Putamen (tissue), 1 donor: ENCODE data around the gene PELI1.
A peak's percentile ranks its signal among the peaks of the same experiment; 100 is the strongest.

Experiments
- DNase-seq: peaks from one replicate; pipeline ENCODE4 v3.0.0-alpha.2; 2016; ENCODE audit warnings: low spot score

Gene PELI1, protein sequence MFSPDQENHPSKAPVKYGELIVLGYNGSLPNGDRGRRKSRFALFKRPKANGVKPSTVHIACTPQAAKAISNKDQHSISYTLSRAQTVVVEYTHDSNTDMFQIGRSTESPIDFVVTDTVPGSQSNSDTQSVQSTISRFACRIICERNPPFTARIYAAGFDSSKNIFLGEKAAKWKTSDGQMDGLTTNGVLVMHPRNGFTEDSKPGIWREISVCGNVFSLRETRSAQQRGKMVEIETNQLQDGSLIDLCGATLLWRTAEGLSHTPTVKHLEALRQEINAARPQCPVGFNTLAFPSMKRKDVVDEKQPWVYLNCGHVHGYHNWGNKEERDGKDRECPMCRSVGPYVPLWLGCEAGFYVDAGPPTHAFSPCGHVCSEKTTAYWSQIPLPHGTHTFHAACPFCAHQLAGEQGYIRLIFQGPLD

GRCh38 chr2:64144057-64145013 is at the start of gene PELI1:
Gene PELI1, minus strand, starts transcription at chr2:64144420. Its CDS starts 36,110 bp downstream, at chr2:64108310.
- DNase-seq = peak; percentile 99

GRCh38 chr2:64193491-64193890 is 49.3 kb upstream of the PELI1 start:
- no peak for DNase-seq

DNA sequence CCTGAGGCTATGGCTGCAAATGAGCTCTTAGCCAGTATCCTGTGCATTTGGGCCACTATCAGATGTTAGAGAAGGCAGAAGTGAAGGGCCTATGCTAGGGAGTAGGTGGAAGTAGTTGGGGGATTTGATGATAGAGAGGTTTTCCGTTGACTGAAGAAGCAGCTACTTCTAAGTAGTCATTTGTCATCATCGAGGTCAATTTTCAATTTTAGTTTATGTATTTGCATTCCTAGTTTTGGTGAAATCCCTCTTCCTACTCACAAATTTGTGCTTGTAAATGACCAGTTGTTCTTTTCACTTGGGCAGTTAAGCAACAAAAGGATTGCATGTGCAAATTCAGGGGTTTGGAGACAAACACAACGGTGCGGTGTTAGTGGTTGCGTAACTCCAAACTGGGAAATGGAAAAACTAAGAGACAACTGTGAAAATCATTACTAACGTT is 48.5 kb upstream of the PELI1 start:
- no peak for DNase-seq

GRCh38 chr2:64192125-64192479 is 47.9 kb upstream of the PELI1 start:
- DNase-seq = peak; percentile 42

- no peak for DNase-seq
Measured at GRCh38 chr2:64189586-64189985, 45.4 kb upstream of the PELI1 start.

DNA sequence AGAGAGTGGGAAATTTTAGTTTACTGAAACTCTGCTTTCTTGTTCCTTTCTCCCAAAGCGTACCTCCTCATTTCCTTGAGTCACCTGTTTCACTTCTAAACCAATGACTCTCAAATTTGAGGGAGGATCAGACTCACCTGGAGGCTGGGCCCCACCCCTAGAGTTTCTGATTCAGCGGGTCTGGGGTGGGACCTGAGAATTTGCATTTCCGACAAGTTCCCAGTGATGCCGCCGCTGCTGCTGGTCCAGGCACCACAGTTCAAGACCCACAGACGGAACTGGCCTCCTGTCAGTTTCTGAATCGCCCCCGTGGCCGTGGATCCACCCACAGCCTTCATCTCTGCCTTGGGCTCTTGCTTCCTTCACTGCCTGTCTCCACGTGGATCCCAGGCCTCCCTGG is 44.9 kb upstream of the PELI1 start:
- no peak for DNase-seq

DNA sequence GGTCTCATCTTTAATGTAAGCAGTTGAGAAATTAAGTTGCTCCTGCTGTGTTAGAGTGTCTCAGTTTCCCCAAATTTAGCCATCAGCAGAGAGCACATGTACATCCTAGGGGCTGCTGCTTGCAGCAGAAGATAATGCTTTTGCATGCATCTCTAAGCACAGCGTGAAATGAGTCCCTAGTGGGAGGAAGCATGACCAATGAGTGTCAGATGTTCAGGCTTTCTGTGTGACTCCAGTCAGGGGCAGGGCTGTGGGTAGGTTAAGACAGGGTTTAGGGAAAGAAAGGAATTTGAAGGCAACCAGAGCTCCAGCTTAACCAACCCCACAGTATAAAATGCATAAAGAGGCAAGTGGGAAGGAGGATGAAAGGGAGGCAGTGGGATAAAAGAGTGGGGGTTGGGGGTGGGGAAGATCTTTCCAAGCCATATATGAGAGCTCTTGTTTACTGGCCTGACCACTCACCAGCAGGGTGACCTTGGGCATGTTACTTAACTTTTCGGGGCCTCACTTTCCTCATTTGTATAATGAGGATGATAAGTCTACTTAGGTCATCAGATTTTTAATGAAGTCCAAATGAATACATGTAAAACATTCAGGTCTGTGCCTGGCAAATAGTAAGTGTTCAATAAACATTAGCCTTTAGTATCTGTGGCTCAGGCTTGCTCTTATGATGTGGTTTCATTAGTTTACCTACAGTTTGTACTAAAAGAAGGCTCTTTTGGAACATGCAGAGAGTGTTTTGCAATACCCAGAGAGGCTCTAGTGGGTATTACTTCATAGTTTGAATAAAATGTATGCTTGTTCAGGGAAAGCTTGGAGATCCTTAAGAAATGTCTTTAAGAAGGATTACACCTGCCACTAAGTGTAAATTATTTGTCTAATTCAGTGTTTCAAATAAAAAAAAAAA is 42.7 kb upstream of the PELI1 start:
- DNase-seq = no peak

- DNase-seq = no peak
Measured at GRCh38 chr2:64179582-64180321, 35.5 kb upstream of the PELI1 start.

- no peak for DNase-seq
Measured at GRCh38 chr2:64177315-64177714, 33.1 kb upstream of the PELI1 start.

GRCh38 chr2:64175419-64176197 is 31.4 kb upstream of the PELI1 start:
- DNase-seq = no peak

GRCh38 chr2:64173156-64174135 is 29.2 kb upstream of the PELI1 start:
- no peak for DNase-seq

- DNase-seq = no peak
Measured at GRCh38 chr2:64168756-64169155, 24.5 kb upstream of the PELI1 start.

GRCh38 chr2:64168201-64168600 is 24.0 kb upstream of the PELI1 start:
- no peak for DNase-seq

- no peak for DNase-seq
Measured at GRCh38 chr2:64166637-64167420, 22.6 kb upstream of the PELI1 start.

GRCh38 chr2:64166212-64166611 is 22.0 kb upstream of the PELI1 start:
- no peak for DNase-seq

DNA sequence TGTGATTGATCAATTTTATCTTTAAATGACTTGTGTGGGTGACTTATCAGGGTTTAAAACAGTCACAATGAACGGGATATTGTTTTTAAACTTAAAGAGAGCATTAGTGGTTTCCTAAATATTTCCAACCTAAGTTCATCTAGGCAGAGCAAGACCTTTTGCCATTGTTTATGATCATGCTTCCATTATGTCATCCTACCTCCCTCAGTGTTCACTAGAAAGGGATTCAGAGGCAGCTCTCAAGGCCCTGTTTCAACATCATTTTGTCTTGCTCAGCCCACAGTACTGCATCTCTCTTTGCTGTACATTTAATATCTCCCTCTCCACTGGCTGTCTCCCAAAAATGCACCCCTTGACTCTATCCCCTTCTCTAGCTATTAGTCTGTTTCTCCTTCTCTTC is 21.5 kb upstream of the PELI1 start:
- no peak for DNase-seq

- DNase-seq = no peak
Measured at GRCh38 chr2:64164629-64165028, 20.4 kb upstream of the PELI1 start.

GRCh38 chr2:64162516-64162915 is 18.3 kb upstream of the PELI1 start:
- DNase-seq = no peak
